ENCODE data around the gene PPWD1. TPM values are rescaled to one million over a fixed set of nuclear protein-coding genes. Genes with fewer than 3 reads are reported as not detected.

The PPWD1 gene
- total and polyA plus RNA-seq, 2 of the 13 experiments (the other 11 are each of a cell fraction or from before 2014, with no cell fraction given): 7.4 to 44.3 TPM

- TF ChIP-seq ZNF512B (CRISPR knock-in tag; IDR thresholded peaks at IDR 0.05; ENCODE audit: borderline replicate concordance) (no peak), ZFAT (CRISPR knock-in tag; conservative IDR thresholded peaks at IDR 0.05) (no peak), MTA1 (CRISPR knock-in tag; IDR thresholded peaks at IDR 0.05; ENCODE audit: borderline replicate concordance) (no peak), WIZ (CRISPR knock-in tag; IDR thresholded peaks at IDR 0.05) (no peak), ZNF607 (CRISPR knock-in tag; IDR thresholded peaks at IDR 0.05; ENCODE audit: borderline replicate concordance) (peak; percentile 28; the same call in 1 of the 2 replicates), HDAC6 (IDR thresholded peaks at IDR 0.05; ENCODE audit: low read depth, low read length) (no peak), PHF8 (CRISPR knock-in tag; IDR thresholded peaks at IDR 0.05) (peak; percentile 78), FOSL1 (CRISPR knock-in tag; IDR thresholded peaks at IDR 0.05; ENCODE audit: borderline replicate concordance) (no peak), POLR2G (IDR thresholded peaks at IDR 0.05; ENCODE audit: low read depth, low read length) (peak; percentile 89), ZNF7 (CRISPR knock-in tag; IDR thresholded peaks at IDR 0.05) (no peak), REXO4 (CRISPR knock-in tag; IDR thresholded peaks at IDR 0.05; ENCODE audit: borderline replicate concordance) (no peak), ZFP91 (CRISPR knock-in tag; IDR thresholded peaks at IDR 0.05; ENCODE audit: borderline replicate concordance) (peak; percentile 72; the same call in 1 of the 2 replicates)
- TF ChIP-seq, protein P1, sequence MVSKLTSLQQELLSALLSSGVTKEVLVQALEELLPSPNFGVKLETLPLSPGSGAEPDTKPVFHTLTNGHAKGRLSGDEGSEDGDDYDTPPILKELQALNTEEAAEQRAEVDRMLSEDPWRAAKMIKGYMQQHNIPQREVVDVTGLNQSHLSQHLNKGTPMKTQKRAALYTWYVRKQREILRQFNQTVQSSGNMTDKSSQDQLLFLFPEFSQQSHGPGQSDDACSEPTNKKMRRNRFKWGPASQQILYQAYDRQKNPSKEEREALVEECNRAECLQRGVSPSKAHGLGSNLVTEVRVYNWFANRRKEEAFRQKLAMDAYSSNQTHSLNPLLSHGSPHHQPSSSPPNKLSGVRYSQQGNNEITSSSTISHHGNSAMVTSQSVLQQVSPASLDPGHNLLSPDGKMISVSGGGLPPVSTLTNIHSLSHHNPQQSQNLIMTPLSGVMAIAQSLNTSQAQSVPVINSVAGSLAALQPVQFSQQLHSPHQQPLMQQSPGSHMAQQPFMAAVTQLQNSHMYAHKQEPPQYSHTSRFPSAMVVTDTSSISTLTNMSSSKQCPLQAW (CRISPR knock-in tag; IDR thresholded peaks at IDR 0.05): peak; percentile 58; the same call in 1 of the 2 replicates
- TF ChIP-seq, protein P2, sequence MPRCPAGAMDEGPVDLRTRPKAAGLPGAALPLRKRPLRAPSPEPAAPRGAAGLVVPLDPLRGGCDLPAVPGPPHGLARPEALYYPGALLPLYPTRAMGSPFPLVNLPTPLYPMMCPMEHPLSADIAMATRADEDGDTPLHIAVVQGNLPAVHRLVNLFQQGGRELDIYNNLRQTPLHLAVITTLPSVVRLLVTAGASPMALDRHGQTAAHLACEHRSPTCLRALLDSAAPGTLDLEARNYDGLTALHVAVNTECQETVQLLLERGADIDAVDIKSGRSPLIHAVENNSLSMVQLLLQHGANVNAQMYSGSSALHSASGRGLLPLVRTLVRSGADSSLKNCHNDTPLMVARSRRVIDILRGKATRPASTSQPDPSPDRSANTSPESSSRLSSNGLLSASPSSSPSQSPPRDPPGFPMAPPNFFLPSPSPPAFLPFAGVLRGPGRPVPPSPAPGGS (CRISPR knock-in tag; IDR thresholded peaks at IDR 0.05): no peak; the same call in 1 of the 2 replicates
- TF ChIP-seq, protein P3, sequence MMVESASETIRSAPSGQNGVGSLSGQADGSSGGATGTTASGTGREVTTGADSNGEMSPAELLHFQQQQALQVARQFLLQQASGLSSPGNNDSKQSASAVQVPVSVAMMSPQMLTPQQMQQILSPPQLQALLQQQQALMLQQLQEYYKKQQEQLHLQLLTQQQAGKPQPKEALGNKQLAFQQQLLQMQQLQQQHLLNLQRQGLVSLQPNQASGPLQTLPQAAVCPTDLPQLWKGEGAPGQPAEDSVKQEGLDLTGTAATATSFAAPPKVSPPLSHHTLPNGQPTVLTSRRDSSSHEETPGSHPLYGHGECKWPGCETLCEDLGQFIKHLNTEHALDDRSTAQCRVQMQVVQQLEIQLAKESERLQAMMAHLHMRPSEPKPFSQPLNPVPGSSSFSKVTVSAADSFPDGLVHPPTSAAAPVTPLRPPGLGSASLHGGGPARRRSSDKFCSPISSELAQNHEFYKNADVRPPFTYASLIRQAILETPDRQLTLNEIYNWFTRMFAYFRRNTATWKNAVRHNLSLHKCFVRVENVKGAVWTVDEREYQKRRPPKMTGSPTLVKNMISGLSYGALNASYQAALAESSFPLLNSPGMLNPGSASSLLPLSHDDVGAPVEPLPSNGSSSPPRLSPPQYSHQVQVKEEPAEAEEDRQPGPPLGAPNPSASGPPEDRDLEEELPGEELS (CRISPR knock-in tag; IDR thresholded peaks at IDR 0.05): 0 out of 2 replicates have a peak, but pooled peaks have one; percentile 8
- TF ChIP-seq, protein P4, sequence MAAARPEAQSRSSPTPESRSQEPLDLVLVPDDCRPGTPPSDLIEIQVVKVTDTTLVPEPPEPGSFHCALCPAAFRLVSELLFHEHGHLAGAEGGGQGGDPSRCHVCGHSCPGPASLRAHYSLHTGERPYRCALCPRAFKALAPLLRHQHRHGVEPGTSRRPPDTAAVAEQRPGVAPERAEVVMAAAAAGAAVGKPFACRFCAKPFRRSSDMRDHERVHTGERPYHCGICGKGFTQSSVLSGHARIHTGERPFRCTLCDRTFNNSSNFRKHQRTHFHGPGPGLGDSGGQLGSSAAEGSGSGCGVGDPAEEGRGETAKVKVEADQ (CRISPR knock-in tag; IDR thresholded peaks at IDR 0.05; ENCODE audit: borderline replicate concordance): no peak
Measured at GRCh38 chr5:65624025-65624570, 61.0 kb downstream of the PPWD1 start, which contains the start of gene TRIM23 (continued).

Measured in HepG2 (cell line).